Peyer's patch (tissue), 4 donors: ENCODE measurements around the gene SFXN3.

ENCODE experiments used
- CTCF ChIP-seq, 6 experiments: fragments of 450-650 bp in 4 of 6; fragments of 200-600 bp in 2 of 6; sonication (generic) in 1 of 6; IDR thresholded peaks; one replicate each; pipeline ENCODE4 v1.5.1; 2017 to 2019; ENCODE audit warnings: antibody characterized with exemption in 6 of 6, mild to moderate bottlenecking in 3 of 6, moderate library complexity in 1 of 6
- POLR2A ChIP-seq, 2 donors: fragments of 450-650 bp; IDR thresholded peaks; one replicate each; pipeline ENCODE4 v1.5.1; 2017; ENCODE audit warnings: antibody characterized with exemption in 2 of 2, mild to moderate bottlenecking in 2 of 2, moderate library complexity in 2 of 2

DNA sequence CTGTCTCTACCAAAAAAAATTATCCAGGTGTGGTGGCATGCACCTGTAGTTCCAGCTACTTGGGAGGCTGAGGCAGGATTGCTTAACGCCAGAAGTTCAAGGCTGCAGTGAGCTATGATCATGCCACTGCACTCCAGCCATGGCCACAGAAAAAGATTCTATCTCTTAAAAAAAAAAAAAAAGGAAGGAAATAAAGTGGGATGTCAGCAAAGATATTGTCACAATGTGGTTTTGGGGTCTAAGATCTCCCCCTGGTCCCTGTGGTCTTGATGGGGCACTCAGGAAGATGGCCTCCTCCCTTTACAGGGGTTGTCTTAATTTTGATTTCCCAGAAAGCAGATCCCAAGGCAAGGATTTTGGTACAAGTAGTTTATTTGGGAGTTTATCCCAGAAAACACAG is 23.3 kb downstream of the SFXN3 start:
- TF ChIP-seq CTCF (IDR thresholded peaks at IDR 0.05) (no peak), POLR2A (IDR thresholded peaks at IDR 0.05) (no peak)
